Esophagus muscularis mucosa (tissue), 4 donors: ENCODE results near the gene OFD1. TPM values are rescaled to one million over a fixed set of nuclear protein-coding genes. Genes with fewer than 3 reads are reported as not detected.

Experiments
- DNase-seq: peaks from one replicate; pipeline ENCODE4 v3.0.0-alpha.2; 2017; ENCODE audit errors: extremely low spot score
- H3K27ac ChIP-seq, 4 donors: fragments of 200-600 bp; sonication (generic); replicated peaks in 1 of 4; 1 replicate in 3 of 4; 2 replicates in 1 of 4; pipeline ENCODE4 v1.5.1; 2016 to 2019; ENCODE audit warnings: mild to moderate bottlenecking in 1 of 4
- H3K27me3 ChIP-seq, 4 donors: fragments of 200-600 bp; sonication (generic); one replicate each; pipeline versions ENCODE4 v1.5.1 to v1.6.0; 2016 to 2019
- H3K36me3 ChIP-seq, 4 donors: fragments of 200-600 bp; sonication (generic); one replicate each; pipeline ENCODE4 v1.5.1; 2016 to 2019
- H3K4me1 ChIP-seq, 4 donors: fragments of 200-600 bp; sonication (generic); one replicate each; pipeline ENCODE4 v1.5.1; 2016 to 2019
- H3K4me3 ChIP-seq, 4 donors: fragments of 200-600 bp; sonication (generic); 1 replicate in 2 of 4; 2 replicates in 2 of 4; pipeline ENCODE4 v1.5.1; 2016 to 2019; ENCODE audit warnings: mild to moderate bottlenecking in 4 of 4, moderate library complexity in 1 of 4
- H3K9me3 ChIP-seq, 4 donors: fragments of 200-600 bp; sonication (generic); 1 replicate in 3 of 4; 2 replicates in 1 of 4; pipeline ENCODE4 v1.5.1; 2016 to 2019
- EP300 ChIP-seq: sonication (generic); formaldehyde crosslinking; IDR thresholded peaks from one replicate; pipeline ENCODE4 v1.6.1; 2017; ENCODE audit warnings: antibody characterized with exemption
- POLR2A ChIP-seq: fragments of 450-650 bp; IDR thresholded peaks from one replicate; pipeline ENCODE4 v1.6.1; 2017; ENCODE audit warnings: antibody characterized with exemption, moderate library complexity, mild to moderate bottlenecking, low read depth
- POLR2AphosphoS5 ChIP-seq, 2 donors: sonication (generic); formaldehyde crosslinking; IDR thresholded peaks; one replicate each; pipeline ENCODE4 v1.6.1; 2017; ENCODE audit warnings: antibody characterized with exemption in 2 of 2
- WGBS: methylation state at CpG from one replicate; pipeline ENCODE4 v1.1.5; 2018; 5-methylcytosine and 5-hydroxymethylcytosine counted together
- intact Hi-C: fragments of 100-400 bp; cut with DNase I; formaldehyde crosslinking; loops from one replicate; pipeline ENCODE4 v1.15.1; 2023
- total RNA-seq, 4 donors: library from RNA; depleted of rRNA; stranded (reverse); fragments of >200 nt; gene quantifications; one replicate each; pipeline versions ENCODE4 v1.1.0 to v1.2.1, GENCODE V29; 2016
- TF ChIP-seq, protein P1 (sequence below), 3 experiments: fragments of 200-600 bp in 2 of 3; fragments of 450-650 bp in 1 of 3; sonication (generic) in 2 of 3; IDR thresholded peaks; one replicate each; pipeline ENCODE4 v1.5.1; 2017 to 2019; ENCODE audit warnings: antibody characterized with exemption in 3 of 3, mild to moderate bottlenecking in 2 of 3, moderate library complexity in 1 of 3

Gene OFD1
- total RNA-seq, 4 donors from 2014 or later = 12.6 to 17.2 (median 14.8) TPM

DNA sequence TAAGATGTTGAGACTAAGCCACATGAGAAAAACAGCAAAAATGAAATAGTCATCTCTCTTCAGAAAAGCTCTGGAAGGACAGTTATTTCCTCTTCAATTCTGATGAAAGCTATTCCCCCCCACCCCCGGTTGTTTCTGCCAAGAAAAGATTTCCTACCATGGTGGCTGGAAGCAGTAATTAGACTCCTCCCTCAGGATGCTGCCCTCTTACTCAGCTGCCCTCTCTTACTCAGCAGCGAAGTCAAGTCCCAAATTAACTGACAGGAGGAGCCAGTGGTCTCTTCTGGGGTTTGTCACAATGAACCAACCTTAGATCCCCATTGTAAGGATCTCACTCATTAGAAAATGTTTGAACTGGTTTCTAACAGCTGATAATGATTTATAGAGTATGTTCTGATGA, 44.4 kb downstream of the OFD1 start:
- H3K4me1 ChIP-seq = peaks cover 0 to 15% (median 6%) of the 10 kb centered on the region in 4 donors
- TF ChIP-seq, protein P1, sequence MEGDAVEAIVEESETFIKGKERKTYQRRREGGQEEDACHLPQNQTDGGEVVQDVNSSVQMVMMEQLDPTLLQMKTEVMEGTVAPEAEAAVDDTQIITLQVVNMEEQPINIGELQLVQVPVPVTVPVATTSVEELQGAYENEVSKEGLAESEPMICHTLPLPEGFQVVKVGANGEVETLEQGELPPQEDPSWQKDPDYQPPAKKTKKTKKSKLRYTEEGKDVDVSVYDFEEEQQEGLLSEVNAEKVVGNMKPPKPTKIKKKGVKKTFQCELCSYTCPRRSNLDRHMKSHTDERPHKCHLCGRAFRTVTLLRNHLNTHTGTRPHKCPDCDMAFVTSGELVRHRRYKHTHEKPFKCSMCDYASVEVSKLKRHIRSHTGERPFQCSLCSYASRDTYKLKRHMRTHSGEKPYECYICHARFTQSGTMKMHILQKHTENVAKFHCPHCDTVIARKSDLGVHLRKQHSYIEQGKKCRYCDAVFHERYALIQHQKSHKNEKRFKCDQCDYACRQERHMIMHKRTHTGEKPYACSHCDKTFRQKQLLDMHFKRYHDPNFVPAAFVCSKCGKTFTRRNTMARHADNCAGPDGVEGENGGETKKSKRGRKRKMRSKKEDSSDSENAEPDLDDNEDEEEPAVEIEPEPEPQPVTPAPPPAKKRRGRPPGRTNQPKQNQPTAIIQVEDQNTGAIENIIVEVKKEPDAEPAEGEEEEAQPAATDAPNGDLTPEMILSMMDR (IDR thresholded peaks at IDR 0.05) = no peak
- TF ChIP-seq POLR2A = no peak
- no peak for TF ChIP-seq POLR2AphosphoS5 (IDR thresholded peaks at IDR 0.05)
- no peak for TF ChIP-seq EP300
- peaks cover 0 to 18% (median 0%) of the 10 kb centered on the region in 4 donors for H3K36me3 ChIP-seq
- H3K4me3 ChIP-seq = no peak overlapping the region
- peak overlapping the region in 1 of 4 donors; percentile 31 for H3K27ac ChIP-seq
- intact Hi-C loops = no loop called here
- DNase-seq = no peak
- H3K9me3 ChIP-seq = no peaks in the 10 kb centered on the region
- peaks cover 0 to 3% (median 0%) of the 10 kb centered on the region in 4 donors for H3K27me3 ChIP-seq
- WGBS = 54% methylated on average over 2 of the region's 2 CpGs

DNA sequence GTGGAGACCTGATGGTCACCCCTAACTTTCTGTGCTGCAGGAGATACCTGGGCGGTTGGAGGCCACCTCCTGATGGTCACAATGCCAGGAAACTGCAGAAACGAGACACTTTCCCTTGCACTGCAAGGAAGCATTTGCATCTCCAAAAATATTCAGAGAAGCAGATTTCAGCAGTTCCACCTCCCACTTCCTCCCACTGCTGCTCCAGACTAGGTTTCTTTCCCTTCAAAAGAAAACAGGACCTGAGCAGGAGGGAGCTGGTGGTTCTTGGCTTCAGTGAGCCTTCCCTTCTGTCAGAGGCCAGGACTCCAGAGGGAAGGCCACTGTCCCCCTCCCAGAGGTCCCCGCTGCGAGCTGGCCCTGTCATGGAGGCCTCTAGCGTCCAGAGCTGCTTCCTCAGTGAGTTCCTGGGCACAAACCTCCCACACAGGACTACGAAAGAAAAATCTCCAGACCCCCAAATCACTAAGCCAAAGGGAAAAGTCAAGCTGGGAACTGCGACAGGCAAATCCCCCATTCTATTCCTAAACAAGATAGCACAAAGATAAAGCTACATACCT, 46.4 kb downstream of the OFD1 start:
- WGBS = 66% methylated on average over 4 of the region's 7 CpGs
- peaks cover 0 to 1% (median 0%) of the 10 kb centered on the region in 4 donors for H3K36me3 ChIP-seq
- DNase-seq = no peak
- H3K27me3 ChIP-seq = peaks cover 0 to 3% (median 0%) of the 10 kb centered on the region in 4 donors
- no peaks in the 10 kb centered on the region for H3K9me3 ChIP-seq
- TF ChIP-seq EP300 (no peak), POLR2A (no peak)
- intact Hi-C loops = no loop called here
- H3K27ac ChIP-seq = no peak overlapping the region
- H3K4me3 ChIP-seq = no peak overlapping the region
- H3K4me1 ChIP-seq = peaks cover 0 to 14% (median 5%) of the 10 kb centered on the region in 4 donors

DNA sequence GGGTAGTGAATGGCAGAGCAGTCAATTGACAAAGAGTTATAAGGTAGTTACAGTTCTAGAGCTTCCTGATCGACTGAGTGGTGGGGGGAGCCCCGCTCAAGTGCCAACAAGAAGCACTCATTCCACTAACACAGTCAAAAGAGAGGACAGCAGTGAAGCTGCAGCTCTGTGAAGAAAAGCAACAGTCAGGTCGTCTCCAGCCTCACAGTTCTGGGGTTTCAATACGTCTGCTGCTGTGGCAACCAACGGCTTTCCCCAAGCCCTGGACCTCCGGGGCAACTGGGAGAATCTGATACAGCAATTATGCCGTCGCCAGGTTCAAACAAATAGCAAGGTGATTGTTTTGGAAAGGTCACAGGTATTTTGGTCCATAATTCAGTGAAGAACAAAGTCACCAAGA, 51.5 kb downstream of the OFD1 start:
- 76% methylated on average over 8 of the region's 8 CpGs for WGBS
- H3K27ac ChIP-seq = no peak overlapping the region

DNA sequence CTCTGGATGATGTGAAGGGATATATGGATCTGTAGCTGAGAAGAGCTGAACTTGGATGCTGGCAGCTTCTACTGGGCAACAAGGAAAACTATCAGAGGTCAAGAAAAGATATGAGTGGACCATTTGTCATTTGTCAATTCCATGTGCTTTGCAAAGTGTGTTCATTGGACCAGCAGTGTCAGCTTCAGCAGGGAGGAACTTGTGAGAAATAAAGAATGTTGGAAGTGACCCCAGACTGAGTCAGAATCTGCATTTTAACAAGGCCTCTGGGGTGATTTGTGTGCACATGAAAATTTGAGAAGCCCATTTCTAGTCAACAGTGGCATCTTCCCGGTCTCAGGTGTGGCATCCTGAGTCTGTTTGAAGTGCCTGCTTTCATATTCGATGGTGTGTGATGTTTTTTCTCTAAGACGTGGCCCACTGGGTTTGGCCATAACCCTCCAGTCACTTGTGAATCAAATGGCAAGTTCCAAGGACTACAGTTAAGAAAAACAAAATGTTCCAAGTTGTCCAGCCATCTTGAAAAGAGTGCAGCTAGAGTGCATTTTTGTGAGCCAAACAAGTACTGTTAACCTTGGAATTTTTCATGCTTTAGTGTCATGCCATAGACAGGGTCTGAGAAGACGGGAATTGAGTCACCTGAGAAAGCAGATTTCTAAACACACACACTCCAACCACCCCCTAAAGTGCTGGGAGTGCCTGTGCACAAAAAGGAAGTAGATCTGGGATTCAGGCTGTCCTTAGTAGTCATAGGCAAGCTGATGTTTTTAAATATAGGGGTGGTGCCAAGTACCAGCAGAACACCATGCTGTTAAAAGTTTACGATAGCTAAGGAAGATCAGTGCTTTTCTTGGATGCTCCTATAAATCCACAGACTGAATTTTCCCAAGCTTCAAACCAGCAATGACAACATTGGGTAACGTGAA, 55.9 kb downstream of the OFD1 start:
- TF ChIP-seq, protein P1 (IDR thresholded peaks at IDR 0.05) = no peak
- TF ChIP-seq POLR2A (no peak), POLR2AphosphoS5 (IDR thresholded peaks at IDR 0.05) (no peak), EP300 (no peak)
- DNase-seq = no peak
- H3K9me3 ChIP-seq = no peaks in the 10 kb centered on the region
- H3K27me3 ChIP-seq = peaks cover 0 to 4% (median 0%) of the 10 kb centered on the region in 4 donors
- intact Hi-C loops = no loop called here
- 59% methylated on average over 6 of the region's 6 CpGs for WGBS
- no peaks in the 10 kb centered on the region for H3K36me3 ChIP-seq
- peaks cover 0 to 29% (median 20%) of the 10 kb centered on the region in 4 donors for H3K4me1 ChIP-seq
- H3K4me3 ChIP-seq = no peak overlapping the region
- peak overlapping the region; percentile 69 to 81 (median 76) for H3K27ac ChIP-seq

More for the DNA sequence above, 51.5 kb downstream of the OFD1 start:
- intact Hi-C loops = no loop called here
- H3K27me3 ChIP-seq = peaks cover 0 to 7% (median 0%) of the 10 kb centered on the region in 4 donors
- H3K9me3 ChIP-seq = no peaks in the 10 kb centered on the region
- H3K36me3 ChIP-seq = no peaks in the 10 kb centered on the region
- no peak for DNase-seq
- TF ChIP-seq, protein P1 (IDR thresholded peaks at IDR 0.05) = no peak
- no peak for TF ChIP-seq EP300
- no peak for TF ChIP-seq POLR2AphosphoS5 (IDR thresholded peaks at IDR 0.05)
- no peak for TF ChIP-seq POLR2A
- peaks cover 0 to 13% (median 10%) of the 10 kb centered on the region in 4 donors for H3K4me1 ChIP-seq
- H3K4me3 ChIP-seq = no peak overlapping the region

DNA sequence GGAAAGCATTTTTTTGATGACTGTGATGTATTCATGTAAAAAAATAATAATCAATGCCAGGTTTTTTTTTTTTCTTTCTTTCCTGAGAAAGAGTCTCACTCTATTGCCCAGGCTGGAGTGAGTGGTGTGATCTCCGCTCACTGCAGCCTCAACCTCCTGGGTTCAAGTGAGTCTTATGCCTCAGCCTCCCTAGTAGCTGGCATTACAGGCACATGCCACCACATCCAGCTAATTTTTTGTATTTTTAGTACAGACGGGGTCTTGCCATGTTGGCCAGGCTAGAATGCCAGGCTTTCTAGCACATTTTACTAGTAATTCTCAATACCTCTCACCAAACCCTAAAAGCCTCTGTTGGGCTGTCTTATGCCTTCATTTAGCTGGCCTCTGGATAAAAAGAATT, 56.6 kb downstream of the OFD1 start:
- Histone ChIP-seq H3K4me1 (peaks cover 0 to 29% (median 20%) of the 10 kb centered on the region in 4 donors), H3K27me3 (peaks cover 0 to 4% (median 0%) of the 10 kb centered on the region in 4 donors), H3K9me3 (no peaks in the 10 kb centered on the region), H3K4me3 (no peak overlapping the region), H3K27ac (peak overlapping the region; percentile 69 to 81 (median 76)), H3K36me3 (no peaks in the 10 kb centered on the region)
- WGBS = 91% methylated on average over 2 of the region's 2 CpGs
- DNase-seq = no peak
- intact Hi-C loops = no loop called here
- TF ChIP-seq POLR2AphosphoS5 (IDR thresholded peaks at IDR 0.05) (no peak), POLR2A (no peak)
